Colon (tissue), 2 donors: ENCODE measurements around the gene CBX5.
"Not testable (repeated sequence)": the region's sequence is repeated elsewhere in the genome, so short reads cannot be mapped to it uniquely, and the experiment has no call there.

Experiments used
- FAIRE-seq: peaks from 2 replicates; lab custom pipeline; 2012; peaks lifted over from hg19 to GRCh38; lab: Jason Lieb, UNC
- donor health status: control.
- donor health status: control.

The CBX5 gene

GRCh38 chr12:54197010-54197409, 82.9 kb downstream of the CBX5 start:
- no peak for FAIRE-seq

GRCh38 chr12:54196396-54196795, 83.5 kb downstream of the CBX5 start:
- FAIRE-seq = no peak

DNA sequence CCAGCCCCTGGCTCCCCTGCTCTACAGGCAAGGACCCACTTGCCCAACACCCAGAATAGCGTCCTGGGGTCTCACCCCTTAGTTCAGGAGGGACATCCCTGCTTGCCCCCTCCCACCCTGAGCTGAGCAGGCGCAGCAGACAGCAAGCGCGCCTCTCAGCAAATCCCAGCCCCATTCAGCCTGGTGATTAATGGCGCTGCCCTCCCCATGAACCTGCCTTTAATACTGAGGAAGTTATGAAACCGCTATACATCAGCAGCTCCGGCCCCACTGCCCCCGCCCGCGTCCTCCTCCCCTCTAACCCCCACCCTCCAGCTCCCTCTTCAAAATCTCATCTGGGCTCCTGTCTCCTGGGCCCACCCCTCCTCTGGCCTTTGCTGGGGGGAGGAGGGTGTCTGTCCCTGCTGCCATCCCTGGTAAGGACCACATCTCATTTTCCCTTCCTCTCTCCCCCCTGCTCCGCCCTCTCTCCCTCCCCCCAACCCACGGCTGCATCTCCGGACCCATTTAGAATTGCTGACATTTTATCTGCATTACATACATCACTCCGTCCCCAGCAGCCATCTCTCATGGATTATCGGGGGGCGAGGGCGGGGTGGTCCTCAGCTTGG, 84.1 kb downstream of the CBX5 start:
- FAIRE-seq = no peak

DNA sequence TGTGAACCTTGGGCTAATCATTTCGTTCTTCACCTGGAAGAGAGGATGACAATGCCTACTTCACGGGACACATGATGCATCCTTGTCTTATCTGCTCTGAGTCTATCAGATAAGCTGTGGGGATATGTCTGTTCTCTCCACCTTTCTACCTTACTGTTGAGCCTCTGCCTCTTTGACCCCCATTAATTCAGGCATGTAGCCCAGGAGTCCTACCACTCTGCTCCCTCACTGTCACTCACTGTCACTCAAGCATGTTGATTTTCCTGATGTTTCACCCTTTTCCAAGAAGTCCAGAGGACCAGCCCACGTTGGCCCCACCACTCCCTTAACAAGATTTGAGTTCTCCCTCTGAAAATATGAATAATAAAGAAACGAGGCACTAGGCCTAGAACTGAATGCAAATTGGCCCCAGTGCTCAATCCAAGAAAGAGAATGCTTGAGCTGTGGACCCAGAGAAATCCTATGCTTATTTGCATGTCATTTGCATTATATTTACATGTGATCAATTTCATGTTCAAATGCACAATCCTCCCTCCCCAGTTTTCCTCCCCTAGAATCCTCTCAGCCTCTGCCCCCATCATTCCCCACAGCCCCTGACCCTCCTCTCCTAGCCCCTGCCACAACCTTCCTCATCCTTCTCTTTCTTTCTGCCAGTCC, 84.7 kb downstream of the CBX5 start:
- no peak for FAIRE-seq

GRCh38 chr12:54194611-54195010, 85.3 kb downstream of the CBX5 start:
- not testable (repeated sequence) for FAIRE-seq

DNA sequence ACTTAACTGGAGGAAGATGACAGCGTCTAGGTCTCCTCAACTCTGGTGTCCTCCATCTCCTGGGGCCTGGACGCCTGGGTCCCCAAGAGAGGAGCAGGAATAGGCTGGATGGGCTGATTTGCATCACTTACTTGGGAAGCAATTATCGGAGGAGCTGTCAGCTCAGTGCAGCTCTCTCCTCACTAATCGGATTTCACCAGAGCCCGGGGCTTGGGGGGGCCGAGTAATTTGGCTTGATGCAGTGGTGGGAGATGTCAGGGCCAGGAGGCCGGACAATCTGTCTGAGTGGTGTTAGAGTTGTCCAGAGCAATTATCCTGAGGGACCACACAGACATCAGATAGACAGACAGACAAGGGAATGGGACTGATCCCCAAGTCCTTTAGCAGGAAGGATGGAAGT, 86.5 kb downstream of the CBX5 start:
- FAIRE-seq = no peak

DNA sequence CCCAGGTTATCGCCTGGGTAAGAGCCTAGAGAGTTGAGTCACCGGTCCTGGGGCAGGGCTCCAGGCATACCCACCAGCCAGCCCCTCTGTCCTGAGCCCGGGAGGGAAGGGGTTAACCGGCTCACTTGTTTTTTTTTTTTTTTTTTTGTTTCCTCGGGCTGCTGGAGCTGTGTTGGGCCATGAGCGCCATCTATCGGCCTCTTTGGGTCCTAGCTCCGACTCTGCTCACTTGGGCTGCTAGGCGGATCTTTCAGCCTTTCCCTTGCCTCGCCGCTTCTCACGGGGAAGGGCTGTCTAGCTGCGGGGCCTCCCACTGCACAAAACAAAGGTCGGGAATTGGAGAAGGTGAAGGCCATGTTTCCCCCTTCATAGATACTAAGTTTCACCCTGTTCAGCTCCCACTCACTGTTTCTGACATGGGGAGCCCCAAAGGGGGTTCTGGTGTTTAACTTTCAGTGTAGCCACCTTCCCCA, 88.3 kb downstream of the CBX5 start:
- FAIRE-seq = no peak

DNA sequence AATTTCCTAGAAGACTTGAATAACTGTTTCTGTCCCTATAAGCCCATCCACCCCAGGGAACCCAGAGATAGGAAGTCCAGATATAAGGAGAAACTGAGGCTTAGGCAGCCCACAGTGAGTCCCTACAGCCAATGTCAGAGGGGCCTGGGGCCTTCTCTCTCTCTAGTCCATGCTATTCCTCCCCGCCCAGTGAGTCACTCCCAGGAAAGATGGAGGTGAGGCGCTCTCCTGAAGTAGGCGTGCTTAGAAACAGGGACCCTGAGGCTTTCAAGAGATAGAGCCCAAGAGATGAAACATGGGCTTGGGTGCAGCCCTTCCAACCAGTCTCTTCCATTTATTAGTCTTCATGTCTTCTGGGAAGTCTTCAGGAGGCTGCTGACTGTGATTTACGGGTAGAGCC, 88.8 kb downstream of the CBX5 start:
- FAIRE-seq = no peak

DNA sequence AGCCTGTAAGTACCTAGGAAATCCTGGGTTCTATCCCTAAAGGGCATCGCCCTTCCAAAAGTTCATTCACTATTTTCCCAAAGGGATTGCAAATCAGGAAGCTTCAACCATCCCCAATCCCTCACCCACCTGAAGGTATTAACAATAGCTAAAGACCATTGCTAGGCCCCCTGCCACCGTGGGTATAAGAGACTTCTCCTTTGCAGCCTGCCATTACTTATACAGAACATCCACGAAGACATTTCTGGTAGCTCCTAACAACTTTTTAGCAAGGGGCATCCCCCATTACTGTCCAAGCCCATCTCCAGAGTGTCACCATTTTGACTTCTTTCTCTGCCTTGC, 90.8 kb downstream of the CBX5 start:
- FAIRE-seq = no peak

GRCh38 chr12:54187075-54187474, 92.8 kb downstream of the CBX5 start:
- no peak for FAIRE-seq

GRCh38 chr12:54185919-54186318, 94.0 kb downstream of the CBX5 start:
- FAIRE-seq = no peak

DNA sequence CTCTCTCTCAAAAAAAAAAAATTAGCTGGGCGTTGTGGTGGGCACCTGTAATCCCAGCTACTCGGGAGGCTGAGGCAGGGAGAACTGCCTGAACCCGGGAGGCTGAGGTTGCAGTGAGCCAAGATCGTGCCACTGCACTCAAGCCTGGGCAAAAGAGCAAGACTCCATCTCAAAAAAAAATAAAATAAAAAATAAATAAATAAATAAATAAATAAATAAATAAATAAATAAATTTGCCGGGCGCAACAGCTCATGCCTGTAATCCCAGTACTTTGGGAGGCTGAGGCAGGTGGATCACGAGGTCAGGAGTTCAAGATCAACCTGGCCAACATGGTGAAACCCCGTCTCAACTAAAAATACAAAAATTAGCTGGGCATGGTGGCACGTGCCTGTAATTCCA, 94.6 kb downstream of the CBX5 start:
- not testable (repeated sequence) for FAIRE-seq

DNA sequence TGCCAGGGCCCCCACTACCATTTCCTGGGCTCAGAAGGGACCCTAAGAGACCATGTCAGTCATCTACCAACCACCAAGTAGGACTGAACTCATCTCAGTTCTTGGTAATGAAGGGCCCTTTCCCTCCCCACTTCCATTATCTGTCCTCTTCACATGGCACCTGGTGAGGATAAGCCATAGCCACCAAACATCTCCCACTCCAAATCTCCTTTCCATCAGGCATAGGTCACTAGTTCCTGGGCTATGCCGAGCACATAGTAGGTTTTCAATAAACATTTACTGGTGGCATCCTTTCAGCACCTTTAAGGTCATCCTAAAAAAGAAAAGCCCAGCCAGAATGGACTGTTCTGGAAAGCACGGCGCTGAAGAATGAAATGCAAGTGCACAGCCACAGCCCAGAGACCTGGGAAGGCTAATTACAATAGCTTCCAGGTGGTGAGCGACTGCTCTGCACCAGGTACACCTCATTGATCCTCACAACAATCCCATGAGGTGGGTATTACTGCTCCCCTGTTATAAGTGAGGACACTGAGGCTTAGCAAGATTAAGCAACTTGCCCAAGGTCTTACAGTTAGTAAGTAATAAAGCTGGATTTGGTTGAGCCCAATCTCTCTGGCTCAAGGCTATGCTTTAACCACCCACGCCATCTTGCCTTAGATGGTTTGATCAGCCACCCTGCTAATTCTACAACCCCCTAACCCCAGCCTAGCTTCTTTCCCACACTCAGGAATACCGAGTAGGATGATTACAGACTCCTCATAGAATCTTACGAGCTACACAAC, 95.7 kb downstream of the CBX5 start:
- no peak for FAIRE-seq

DNA sequence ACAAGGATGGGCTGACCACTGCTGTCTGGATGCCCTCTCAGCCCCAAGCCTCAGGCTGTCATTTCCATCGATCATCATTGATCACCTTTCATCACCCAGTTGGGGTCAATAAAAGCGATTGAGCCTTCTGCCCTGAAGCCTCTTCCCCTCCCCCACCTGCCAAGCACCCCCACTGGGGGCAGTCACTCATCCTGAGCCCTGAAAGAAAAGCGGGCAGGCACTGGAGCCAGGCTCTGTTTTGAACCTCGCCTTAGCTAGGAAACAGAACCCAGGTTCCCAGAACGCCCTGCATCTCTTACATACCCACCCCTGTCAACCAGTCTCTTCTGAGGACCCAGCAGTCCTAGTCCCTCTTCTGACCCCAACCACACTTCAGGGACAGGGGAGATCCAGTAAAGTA, 96.9 kb downstream of the CBX5 start:
- FAIRE-seq = no peak

DNA sequence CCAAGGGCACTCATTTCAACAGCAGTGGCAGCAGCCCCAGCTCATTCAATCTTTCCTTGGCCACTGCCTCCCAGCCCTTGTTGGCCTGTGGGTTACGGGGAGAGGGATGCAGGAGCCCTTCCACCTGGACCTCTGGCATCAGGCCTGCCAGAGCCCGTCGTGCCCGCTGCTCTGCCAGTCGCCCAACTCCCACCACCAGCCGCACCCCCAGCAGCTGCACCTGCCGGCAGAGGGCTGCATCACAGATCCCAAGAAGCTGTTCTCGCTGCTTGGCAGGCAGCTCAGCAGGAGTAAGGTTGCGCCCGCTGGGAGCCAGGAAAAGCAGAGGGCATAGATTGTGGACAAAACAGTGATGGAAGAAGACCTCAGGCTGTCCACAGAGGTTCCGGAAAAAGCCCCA, 97.8 kb downstream of the CBX5 start:
- FAIRE-seq = no peak
